Stimulated activated memory B cell treated with anti-CD40 and anti-IgM and Interleukin-4, amounts not matched to agents 10 μg/mL and 1 μg/mL and 100 μg/mL, for 72 hours (primary cell): ENCODE measurements around the gene FYN.

Source experiments
- ATAC-seq: fragments of 150-1000 bp; cut with Tn5 transposase; 2 replicates; pipeline ENCODE4 v1.10.0; 2021
- H3K27ac Mint-ChIP-seq: one replicate; pipeline ENCODE4 v1.8.0; 2022; ENCODE audit warnings: mild to moderate bottlenecking, mixed read lengths
- H3K27me3 Mint-ChIP-seq: one replicate; pipeline ENCODE4 v1.8.0; 2022; ENCODE audit warnings: mixed read lengths
- H3K36me3 Mint-ChIP-seq: one replicate; pipeline ENCODE4 v1.8.0; 2022; ENCODE audit warnings: mixed read lengths
- H3K4me1 Mint-ChIP-seq: one replicate; pipeline ENCODE4 v1.8.0; 2022; ENCODE audit warnings: mixed read lengths
- H3K4me3 Mint-ChIP-seq: one replicate; pipeline ENCODE4 v1.8.0; 2022; ENCODE audit warnings: mild to moderate bottlenecking, moderate library complexity, mixed read lengths
- H3K9me3 Mint-ChIP-seq: one replicate; pipeline ENCODE4 v1.8.0; 2022; ENCODE audit warnings: mixed read lengths

Gene FYN

GRCh38 chr6:111803371-111803770 is 69.9 kb downstream of the FYN start:
- Mint-ChIP-seq H3K27me3 (no peaks in the 10 kb centered on the region), H3K36me3 (peaks cover 33% of the 10 kb centered on the region), H3K4me3 (no peak overlapping the region), H3K27ac (peak overlapping the region; percentile 94), H3K9me3 (no peaks in the 10 kb centered on the region), H3K4me1 (peaks cover 65% of the 10 kb centered on the region)
- no peak for ATAC-seq

- H3K9me3 Mint-ChIP-seq, result no peaks in the 10 kb centered on the region
- H3K36me3 Mint-ChIP-seq, result peaks cover 28% of the 10 kb centered on the region
- no peak for ATAC-seq
- H3K27ac Mint-ChIP-seq, result peak overlapping the region; percentile 94
- no peak overlapping the region for H3K4me3 Mint-ChIP-seq
- H3K4me1 Mint-ChIP-seq, result peaks cover 59% of the 10 kb centered on the region
- no peaks in the 10 kb centered on the region for H3K27me3 Mint-ChIP-seq
Observed at GRCh38 chr6:111802720-111803330, 70.4 kb downstream of the FYN start.

- Mint-ChIP-seq H3K27ac (peak overlapping the region; percentile 94), H3K27me3 (no peaks in the 10 kb centered on the region), H3K4me3 (no peak overlapping the region), H3K4me1 (peaks cover 52% of the 10 kb centered on the region), H3K36me3 (peaks cover 28% of the 10 kb centered on the region), H3K9me3 (no peaks in the 10 kb centered on the region)
- ATAC-seq, result no peak
Observed at GRCh38 chr6:111802015-111802414, 71.2 kb downstream of the FYN start.

- Mint-ChIP-seq H3K9me3 (no peaks in the 10 kb centered on the region), H3K36me3 (peaks cover 28% of the 10 kb centered on the region), H3K27ac (no peak overlapping the region), H3K4me3 (no peak overlapping the region), H3K4me1 (peaks cover 40% of the 10 kb centered on the region), H3K27me3 (no peaks in the 10 kb centered on the region)
- ATAC-seq, result no peak
Observed at GRCh38 chr6:111800821-111801220, 72.4 kb downstream of the FYN start.

- no peak overlapping the region for H3K4me3 Mint-ChIP-seq
Observed at GRCh38 chr6:111800259-111800765, 72.9 kb downstream of the FYN start.

GRCh38 chr6:111799576-111800258 is 73.5 kb downstream of the FYN start:
- no peak for ATAC-seq
- H3K27ac Mint-ChIP-seq, result no peak overlapping the region

More at GRCh38 chr6:111800259-111800765, 72.9 kb downstream of the FYN start:
- H3K36me3 Mint-ChIP-seq, result peaks cover 31% of the 10 kb centered on the region
- no peaks in the 10 kb centered on the region for H3K9me3 Mint-ChIP-seq
- H3K4me1 Mint-ChIP-seq, result peaks cover 37% of the 10 kb centered on the region
- no peaks in the 10 kb centered on the region for H3K27me3 Mint-ChIP-seq
- ATAC-seq, result no peak
- no peak overlapping the region for H3K27ac Mint-ChIP-seq

GRCh38 chr6:111798281-111798725 is 74.9 kb downstream of the FYN start:
- peaks cover 45% of the 10 kb centered on the region for H3K36me3 Mint-ChIP-seq
- H3K27me3 Mint-ChIP-seq, result no peaks in the 10 kb centered on the region
- H3K4me3 Mint-ChIP-seq, result no peak overlapping the region
- H3K9me3 Mint-ChIP-seq, result no peaks in the 10 kb centered on the region
- H3K27ac Mint-ChIP-seq, result no peak overlapping the region
- no peak for ATAC-seq
- peaks cover 31% of the 10 kb centered on the region for H3K4me1 Mint-ChIP-seq

More at GRCh38 chr6:111799576-111800258, 73.5 kb downstream of the FYN start:
- Mint-ChIP-seq H3K4me1 (peaks cover 34% of the 10 kb centered on the region), H3K36me3 (peaks cover 36% of the 10 kb centered on the region), H3K4me3 (no peak overlapping the region), H3K27me3 (no peaks in the 10 kb centered on the region), H3K9me3 (no peaks in the 10 kb centered on the region)

GRCh38 chr6:111796310-111796918 is 76.8 kb downstream of the FYN start:
- Mint-ChIP-seq H3K27ac (no peak overlapping the region), H3K36me3 (peaks cover 40% of the 10 kb centered on the region), H3K9me3 (no peaks in the 10 kb centered on the region), H3K4me1 (peaks cover 28% of the 10 kb centered on the region), H3K27me3 (no peaks in the 10 kb centered on the region), H3K4me3 (no peak overlapping the region)
- no peak for ATAC-seq

- peaks cover 38% of the 10 kb centered on the region for H3K36me3 Mint-ChIP-seq
- H3K9me3 Mint-ChIP-seq, result no peaks in the 10 kb centered on the region
- H3K27ac Mint-ChIP-seq, result peak overlapping the region; percentile 24
- H3K27me3 Mint-ChIP-seq, result no peaks in the 10 kb centered on the region
- peaks cover 27% of the 10 kb centered on the region for H3K4me1 Mint-ChIP-seq
- H3K4me3 Mint-ChIP-seq, result no peak overlapping the region
- ATAC-seq, result no peak
Observed at GRCh38 chr6:111795558-111795957, 77.7 kb downstream of the FYN start.

- ATAC-seq, result no peak
- Mint-ChIP-seq H3K27me3 (no peaks in the 10 kb centered on the region), H3K36me3 (peaks cover 37% of the 10 kb centered on the region), H3K4me1 (peaks cover 32% of the 10 kb centered on the region), H3K9me3 (no peaks in the 10 kb centered on the region), H3K4me3 (no peak overlapping the region), H3K27ac (peak overlapping the region; percentile 24)
Observed at GRCh38 chr6:111794727-111795452, 78.4 kb downstream of the FYN start.

GRCh38 chr6:111794300-111794699 is 79.0 kb downstream of the FYN start:
- Mint-ChIP-seq H3K4me1 (peaks cover 32% of the 10 kb centered on the region), H3K27ac (no peak overlapping the region), H3K4me3 (no peak overlapping the region), H3K9me3 (no peaks in the 10 kb centered on the region), H3K36me3 (peaks cover 32% of the 10 kb centered on the region), H3K27me3 (no peaks in the 10 kb centered on the region)
- ATAC-seq, result no peak

- no peaks in the 10 kb centered on the region for H3K9me3 Mint-ChIP-seq
- no peak for ATAC-seq
- no peaks in the 10 kb centered on the region for H3K27me3 Mint-ChIP-seq
- H3K27ac Mint-ChIP-seq, result no peak overlapping the region
- peaks cover 32% of the 10 kb centered on the region for H3K4me1 Mint-ChIP-seq
- peaks cover 32% of the 10 kb centered on the region for H3K36me3 Mint-ChIP-seq
- no peak overlapping the region for H3K4me3 Mint-ChIP-seq
Observed at GRCh38 chr6:111793711-111794111, 79.5 kb downstream of the FYN start.

GRCh38 chr6:111792914-111793700 is 80.1 kb downstream of the FYN start:
- peaks cover 32% of the 10 kb centered on the region for H3K4me1 Mint-ChIP-seq
- no peak overlapping the region for H3K27ac Mint-ChIP-seq
- H3K36me3 Mint-ChIP-seq, result peaks cover 32% of the 10 kb centered on the region
- no peak overlapping the region for H3K4me3 Mint-ChIP-seq
- H3K9me3 Mint-ChIP-seq, result no peaks in the 10 kb centered on the region
- ATAC-seq, result no peak
- H3K27me3 Mint-ChIP-seq, result no peaks in the 10 kb centered on the region

GRCh38 chr6:111792241-111792640 is 81.0 kb downstream of the FYN start:
- Mint-ChIP-seq H3K27me3 (no peaks in the 10 kb centered on the region), H3K27ac (no peak overlapping the region), H3K36me3 (peaks cover 32% of the 10 kb centered on the region), H3K4me3 (no peak overlapping the region), H3K4me1 (peaks cover 32% of the 10 kb centered on the region), H3K9me3 (no peaks in the 10 kb centered on the region)
- no peak for ATAC-seq
